Suprapubic skin (tissue), 3 donors: ENCODE measurements around the gene KDM2A.

Source experiments
- EP300 ChIP-seq: sonication (generic); formaldehyde crosslinking; IDR thresholded peaks from one replicate; pipeline ENCODE4 v1.6.1; 2017; ENCODE audit warnings: antibody characterized with exemption
- POLR2A ChIP-seq, 2 donors: fragments of 450-650 bp; IDR thresholded peaks; one replicate each; pipeline ENCODE4 v1.6.1; 2017; ENCODE audit warnings: antibody characterized with exemption in 2 of 2, mild to moderate bottlenecking in 2 of 2, moderate library complexity in 2 of 2
- TF ChIP-seq, protein P1 (sequence below), 2 donors: fragments of 200-600 bp in 1 of 2; fragments of 450-650 bp in 1 of 2; sonication (generic) in 1 of 2; IDR thresholded peaks; one replicate each; pipeline ENCODE4 v1.5.1; 2016 to 2019; ENCODE audit warnings: antibody characterized with exemption in 2 of 2, mild to moderate bottlenecking in 1 of 2, moderate library complexity in 1 of 2

- TF ChIP-seq, protein P1, sequence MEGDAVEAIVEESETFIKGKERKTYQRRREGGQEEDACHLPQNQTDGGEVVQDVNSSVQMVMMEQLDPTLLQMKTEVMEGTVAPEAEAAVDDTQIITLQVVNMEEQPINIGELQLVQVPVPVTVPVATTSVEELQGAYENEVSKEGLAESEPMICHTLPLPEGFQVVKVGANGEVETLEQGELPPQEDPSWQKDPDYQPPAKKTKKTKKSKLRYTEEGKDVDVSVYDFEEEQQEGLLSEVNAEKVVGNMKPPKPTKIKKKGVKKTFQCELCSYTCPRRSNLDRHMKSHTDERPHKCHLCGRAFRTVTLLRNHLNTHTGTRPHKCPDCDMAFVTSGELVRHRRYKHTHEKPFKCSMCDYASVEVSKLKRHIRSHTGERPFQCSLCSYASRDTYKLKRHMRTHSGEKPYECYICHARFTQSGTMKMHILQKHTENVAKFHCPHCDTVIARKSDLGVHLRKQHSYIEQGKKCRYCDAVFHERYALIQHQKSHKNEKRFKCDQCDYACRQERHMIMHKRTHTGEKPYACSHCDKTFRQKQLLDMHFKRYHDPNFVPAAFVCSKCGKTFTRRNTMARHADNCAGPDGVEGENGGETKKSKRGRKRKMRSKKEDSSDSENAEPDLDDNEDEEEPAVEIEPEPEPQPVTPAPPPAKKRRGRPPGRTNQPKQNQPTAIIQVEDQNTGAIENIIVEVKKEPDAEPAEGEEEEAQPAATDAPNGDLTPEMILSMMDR (IDR thresholded peaks at IDR 0.05), result no peak
- TF ChIP-seq EP300 (no peak), POLR2A (IDR thresholded peaks at IDR 0.05) (no peak)
Observed at GRCh38 chr11:67178878-67179277, 59.8 kb downstream of the KDM2A start.
